ENCODE measurements around the gene SLC8B1.
"Not testable (repeated sequence)": the region's sequence is repeated elsewhere in the genome, so short reads cannot be mapped to it uniquely, and the experiment has no call there.

The SLC8B1 gene

GRCh38 chr12:113354192-113354591, 19.3 kb upstream of the SLC8B1 start:
- not testable (repeated sequence) for DNase-seq

- DNase-seq, result no peak
Measured at GRCh38 chr12:113351089-113351488, 16.2 kb upstream of the SLC8B1 start.

GRCh38 chr12:113348849-113349536, 14.1 kb upstream of the SLC8B1 start:
- DNase-seq, result no peak

GRCh38 chr12:113347892-113348291, 13.0 kb upstream of the SLC8B1 start:
- DNase-seq, result no peak

GRCh38 chr12:113347107-113347506, 12.2 kb upstream of the SLC8B1 start:
- no peak for DNase-seq

- no peak for DNase-seq
Measured at GRCh38 chr12:113346353-113346752, 11.4 kb upstream of the SLC8B1 start.

- DNase-seq, result no peak
Measured at GRCh38 chr12:113345318-113345717, 10.4 kb upstream of the SLC8B1 start.

GRCh38 chr12:113341535-113341934, 6.6 kb upstream of the SLC8B1 start:
- no peak for DNase-seq

GRCh38 chr12:113340061-113340460, 5.2 kb upstream of the SLC8B1 start:
- no peak for DNase-seq

GRCh38 chr12:113339540-113339939, 4.6 kb upstream of the SLC8B1 start:
- no peak for DNase-seq

GRCh38 chr12:113333877-113334785, 778 bp downstream of the SLC8B1 start:
- no peak for DNase-seq

GRCh38 chr12:113333418-113333750, 1.5 kb downstream of the SLC8B1 start:
- no peak for DNase-seq

GRCh38 chr12:113332688-113333417, 2.1 kb downstream of the SLC8B1 start:
- no peak for DNase-seq

GRCh38 chr12:113330505-113330904, 4.4 kb downstream of the SLC8B1 start:
- DNase-seq, result no peak

GRCh38 chr12:113329791-113330417, 5.0 kb downstream of the SLC8B1 start:
- DNase-seq, result no peak

GRCh38 chr12:113329022-113329790, 5.7 kb downstream of the SLC8B1 start:
- DNase-seq, result peak; percentile 63

- no peak for DNase-seq
Measured at GRCh38 chr12:113328368-113328889, 6.5 kb downstream of the SLC8B1 start.

GRCh38 chr12:113326775-113327395, 8.0 kb downstream of the SLC8B1 start:
- no peak for DNase-seq

- DNase-seq, result peak; percentile 80
Measured at GRCh38 chr12:113325916-113326315, 9.0 kb downstream of the SLC8B1 start.

- DNase-seq, result peak; percentile 84
Measured at GRCh38 chr12:113322343-113322742, 12.6 kb downstream of the SLC8B1 start.

GRCh38 chr12:113320401-113320800, 14.5 kb downstream of the SLC8B1 start:
- no peak for DNase-seq

Data from EL (cell line).